ENCODE measurements around the gene NTMT1.

The NTMT1 gene

DNA sequence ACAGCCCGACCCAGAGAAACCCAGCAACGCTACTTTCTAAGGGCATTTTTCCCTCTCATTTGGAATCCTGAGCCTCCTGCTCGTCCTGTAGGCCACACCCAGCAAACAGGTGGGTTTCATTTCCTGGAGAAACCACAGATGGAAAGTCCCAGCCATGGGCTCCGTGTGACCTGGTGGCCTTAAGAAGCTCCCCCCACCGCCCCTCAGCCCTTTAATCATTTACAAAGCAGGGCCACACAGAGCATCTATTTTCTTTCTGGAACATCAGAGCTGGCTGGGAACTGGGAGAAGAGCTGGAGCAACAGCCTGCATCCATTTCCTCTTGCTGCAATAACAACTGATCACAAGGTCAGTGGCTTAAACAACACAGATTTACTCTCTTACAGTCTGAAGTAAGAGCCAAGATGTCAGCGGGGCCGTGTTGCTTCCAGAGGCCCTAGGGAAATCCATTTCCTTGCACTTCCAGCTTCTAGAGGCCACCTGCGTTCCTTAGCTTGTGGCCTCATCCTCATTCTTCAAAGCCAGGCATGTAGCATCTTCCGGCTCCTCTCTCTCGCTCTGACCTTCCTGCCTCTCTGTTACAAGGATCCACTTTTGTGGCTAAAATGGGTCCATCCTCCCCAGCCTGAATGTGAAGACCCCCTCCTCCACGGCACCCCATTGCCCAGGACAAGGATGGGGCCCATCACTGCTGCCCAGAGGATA, 45.6 kb upstream of the NTMT1 start:
- peaks cover 21% of the 10 kb centered on the region for H3K4me1 ChIP-seq (ENCODE audit: insufficient read depth, low read length, poor library complexity, severe bottlenecking)
- peak overlapping the region; percentile 32 for H3K9ac ChIP-seq (ENCODE audit: low read depth, low read length, poor library complexity, severe bottlenecking)
- TF ChIP-seq EZH2phosphoT487 (IDR thresholded peaks at IDR 0.05; ENCODE audit: borderline replicate concordance) (no peak), CTCF (conservative IDR thresholded peaks at IDR 0.05; ENCODE audit: low read length) (no peak)
- no peaks in the 10 kb centered on the region for H4K20me1 ChIP-seq (ENCODE audit: insufficient read depth, low read length, poor library complexity, severe bottlenecking)
- no peak overlapping the region; the same call in 1 of the 2 replicates for H2AFZ ChIP-seq (ENCODE audit: low read length)
- no peaks in the 10 kb centered on the region for H3F3A ChIP-seq (ENCODE audit: low read depth)
- H3K79me2 ChIP-seq (ENCODE audit: insufficient read depth, low read length), result no peaks in the 10 kb centered on the region
- H3K9me2 ChIP-seq (replicated peaks; ENCODE audit: low read depth, low read length), result no peaks in the 10 kb centered on the region
- peak overlapping the region; percentile 58 for H3K4me2 ChIP-seq (ENCODE audit: low read depth, low read length, poor library complexity, severe bottlenecking)
- H3K36me3 ChIP-seq (ENCODE audit: insufficient read depth, low read length), result no peaks in the 10 kb centered on the region
- no peaks in the 10 kb centered on the region for H3K9me3 ChIP-seq (ENCODE audit: insufficient read depth, low read depth, low read length)
- peak overlapping the region; percentile 21 for H3K4me3 ChIP-seq (ENCODE audit: low read length, poor library complexity, severe bottlenecking)
- H3K27me3 ChIP-seq (ENCODE audit: insufficient read depth, low read length, poor library complexity, severe bottlenecking), result no peaks in the 10 kb centered on the region

- Histone ChIP-seq H3K27me3 (ENCODE audit: insufficient read depth, low read length, poor library complexity, severe bottlenecking) (no peaks in the 10 kb centered on the region), H3K9me2 (replicated peaks; ENCODE audit: low read depth, low read length) (no peaks in the 10 kb centered on the region), H3K36me3 (ENCODE audit: insufficient read depth, low read length) (no peaks in the 10 kb centered on the region), H3F3A (ENCODE audit: low read depth) (no peaks in the 10 kb centered on the region), H3K79me2 (ENCODE audit: insufficient read depth, low read length) (no peaks in the 10 kb centered on the region), H3K4me2 (ENCODE audit: low read depth, low read length, poor library complexity, severe bottlenecking) (no peak overlapping the region), H4K20me1 (ENCODE audit: insufficient read depth, low read length, poor library complexity, severe bottlenecking) (no peaks in the 10 kb centered on the region), H3K9me3 (ENCODE audit: insufficient read depth, low read depth, low read length) (no peaks in the 10 kb centered on the region), H3K4me1 (ENCODE audit: insufficient read depth, low read length, poor library complexity, severe bottlenecking) (peaks cover 28% of the 10 kb centered on the region), H3K4me3 (ENCODE audit: low read length, poor library complexity, severe bottlenecking) (no peak overlapping the region), H3K9ac (ENCODE audit: low read depth, low read length, poor library complexity, severe bottlenecking) (no peak overlapping the region), H2AFZ (ENCODE audit: low read length) (no peak overlapping the region)
- TF ChIP-seq CTCF (conservative IDR thresholded peaks at IDR 0.05; ENCODE audit: low read length) (no peak), EZH2phosphoT487 (IDR thresholded peaks at IDR 0.05; ENCODE audit: borderline replicate concordance) (no peak)
These were observed 44.3 kb upstream of the NTMT1 start for GRCh38 chr9:129581505-129582189.

GRCh38 chr9:129582855-129583254, 43.1 kb upstream of the NTMT1 start:
- no peaks in the 10 kb centered on the region for H3K27me3 ChIP-seq (ENCODE audit: insufficient read depth, low read length, poor library complexity, severe bottlenecking)
- no peak overlapping the region for H2AFZ ChIP-seq (ENCODE audit: low read length)
- no peaks in the 10 kb centered on the region for H3K9me3 ChIP-seq (ENCODE audit: insufficient read depth, low read depth, low read length)
- no peak overlapping the region for H3K4me2 ChIP-seq (ENCODE audit: low read depth, low read length, poor library complexity, severe bottlenecking)
- no peaks in the 10 kb centered on the region for H3K9me2 ChIP-seq (replicated peaks; ENCODE audit: low read depth, low read length)
- peaks cover 28% of the 10 kb centered on the region for H3K4me1 ChIP-seq (ENCODE audit: insufficient read depth, low read length, poor library complexity, severe bottlenecking)
- no peak overlapping the region for H3K9ac ChIP-seq (ENCODE audit: low read depth, low read length, poor library complexity, severe bottlenecking)
- no peaks in the 10 kb centered on the region for H3K36me3 ChIP-seq (ENCODE audit: insufficient read depth, low read length)
- TF ChIP-seq CTCF (conservative IDR thresholded peaks at IDR 0.05; ENCODE audit: low read length), result no peak
- no peak for TF ChIP-seq EZH2phosphoT487 (IDR thresholded peaks at IDR 0.05; ENCODE audit: borderline replicate concordance)
- H3F3A ChIP-seq (ENCODE audit: low read depth), result no peaks in the 10 kb centered on the region
- H3K79me2 ChIP-seq (ENCODE audit: insufficient read depth, low read length), result no peaks in the 10 kb centered on the region
- no peak overlapping the region for H3K4me3 ChIP-seq (ENCODE audit: low read length, poor library complexity, severe bottlenecking)
- no peaks in the 10 kb centered on the region for H4K20me1 ChIP-seq (ENCODE audit: insufficient read depth, low read length, poor library complexity, severe bottlenecking)

Measured in Loucy (cell line).